Dermis microvascular lymphatic vessel endothelial cell (primary cell): Measurements from ENCODE around the gene SLC39A2. TPM values are rescaled to one million over a fixed set of nuclear protein-coding genes. Genes with fewer than 3 reads are reported as not detected.
"Not testable (repeated sequence)": the region's sequence is repeated elsewhere in the genome, so short reads cannot be mapped to it uniquely, and the experiment has no call there.

ENCODE experiments used
- DNase-seq, 2 donors: peaks; one replicate each; pipeline versions ENCODE4 v3.0.0 to v3.0.0-alpha.2; 2010; ENCODE audit warnings: low read depth in 2 of 2
- total RNA-seq: library from RNA; depleted of rRNA; stranded (reverse); fragments of >200 nt; gene quantifications from 2 replicates; pipeline ENCODE4 v1.2.1, GENCODE V29; 2014

Gene SLC39A2, protein sequence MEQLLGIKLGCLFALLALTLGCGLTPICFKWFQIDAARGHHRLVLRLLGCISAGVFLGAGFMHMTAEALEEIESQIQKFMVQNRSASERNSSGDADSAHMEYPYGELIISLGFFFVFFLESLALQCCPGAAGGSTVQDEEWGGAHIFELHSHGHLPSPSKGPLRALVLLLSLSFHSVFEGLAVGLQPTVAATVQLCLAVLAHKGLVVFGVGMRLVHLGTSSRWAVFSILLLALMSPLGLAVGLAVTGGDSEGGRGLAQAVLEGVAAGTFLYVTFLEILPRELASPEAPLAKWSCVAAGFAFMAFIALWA
- total RNA-seq: not detected in 2 replicates

DNA sequence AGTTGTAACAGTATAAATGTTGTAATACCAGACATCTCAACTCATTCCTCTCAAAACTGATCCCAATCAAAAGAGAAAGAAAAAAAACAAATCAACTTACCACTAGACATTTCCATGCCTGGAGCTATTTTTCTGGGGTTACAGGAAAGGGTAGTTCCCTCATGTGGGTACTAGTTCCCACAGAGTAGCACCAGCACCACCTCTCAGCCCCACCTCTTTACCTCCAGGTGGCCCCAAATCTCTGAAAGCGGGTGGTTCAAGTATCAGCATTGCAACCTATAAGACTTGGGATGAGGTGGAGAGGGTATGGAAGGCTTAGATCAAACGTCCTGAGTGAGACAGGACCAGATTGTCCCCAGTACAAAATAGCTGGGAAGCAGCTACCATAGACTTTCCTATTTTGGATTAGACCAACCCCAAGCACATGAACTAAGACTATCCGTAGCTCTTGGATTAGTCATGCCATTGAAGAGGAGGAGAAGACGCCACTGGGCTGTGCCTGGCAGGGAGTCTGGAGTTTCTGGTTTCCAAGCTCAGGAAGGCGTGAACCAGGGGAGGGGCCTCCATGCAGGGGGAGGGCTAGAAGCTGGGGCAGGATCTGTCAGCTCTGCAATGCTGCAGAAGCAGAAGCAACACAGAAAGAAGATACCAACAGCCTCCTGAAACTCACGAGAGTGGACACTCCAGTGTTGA is at the start of gene SLC39A2:
Gene SLC39A2 (plus strand): TSS at position 620 of the 693 bp plus-strand sequence. CDS start 154 bp downstream, outside the sequence.
- DNase-seq: no peak

DNA sequence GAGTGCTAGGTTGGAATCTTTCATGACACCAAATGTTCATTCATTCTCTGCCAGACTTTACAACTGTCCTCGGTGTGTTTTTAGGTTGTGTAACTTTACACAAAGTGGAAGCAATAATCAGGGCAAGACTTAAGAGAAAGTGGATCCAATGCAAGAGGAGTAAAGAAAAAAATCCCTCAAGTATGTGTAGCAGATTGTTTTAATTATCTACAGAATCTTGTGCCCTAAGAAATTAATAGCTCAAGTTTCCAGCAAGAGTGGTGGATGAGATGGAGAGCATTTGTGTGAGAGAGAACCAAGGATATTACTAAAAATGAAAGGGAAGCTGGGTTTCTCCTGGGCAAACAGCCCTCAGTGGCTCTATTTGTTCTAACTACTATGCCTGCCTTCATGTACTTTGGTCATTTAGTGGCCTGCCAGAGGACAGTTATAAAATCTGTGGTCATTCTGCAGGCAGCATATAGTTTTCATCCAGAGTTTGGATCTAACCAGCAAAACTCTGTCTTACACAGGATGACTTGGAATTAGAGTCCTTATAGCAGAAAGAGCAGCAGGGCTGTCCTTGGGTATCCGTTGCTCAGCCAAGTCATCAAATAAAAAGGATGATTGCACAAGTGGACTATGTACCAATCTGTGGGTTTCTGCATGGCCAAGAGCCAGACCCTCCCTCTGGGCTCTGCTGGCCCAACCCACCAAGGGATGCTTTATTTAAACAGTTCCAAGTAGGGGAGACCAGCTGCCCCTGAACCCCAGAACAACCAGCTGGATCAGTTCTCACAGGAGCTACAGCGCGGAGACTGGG is 44.2 kb upstream of the SLC39A2 start, which contains the start of gene RNASE2:
Gene RNASE2 (plus strand): TSS at position 752 of the 802 bp plus-strand sequence. CDS start 285 bp downstream, outside the sequence.
- not testable (repeated sequence) for DNase-seq

DNA sequence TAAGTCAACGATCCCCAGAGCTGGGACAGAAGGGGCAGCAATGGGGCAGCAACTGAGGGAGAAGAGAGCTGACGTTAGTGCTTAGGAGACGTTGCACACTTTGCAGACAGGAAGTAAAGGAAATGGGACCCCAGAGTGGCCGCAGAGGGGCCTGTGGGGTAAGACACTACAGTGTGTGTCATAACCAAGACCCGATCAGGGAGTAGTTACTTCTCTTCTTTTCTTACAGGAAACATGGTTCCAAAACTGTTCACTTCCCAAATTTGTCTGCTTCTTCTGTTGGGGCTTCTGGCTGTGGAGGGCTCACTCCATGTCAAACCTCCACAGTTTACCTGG is 43.6 kb upstream of the SLC39A2 start:
- not testable (repeated sequence) for DNase-seq

DNA sequence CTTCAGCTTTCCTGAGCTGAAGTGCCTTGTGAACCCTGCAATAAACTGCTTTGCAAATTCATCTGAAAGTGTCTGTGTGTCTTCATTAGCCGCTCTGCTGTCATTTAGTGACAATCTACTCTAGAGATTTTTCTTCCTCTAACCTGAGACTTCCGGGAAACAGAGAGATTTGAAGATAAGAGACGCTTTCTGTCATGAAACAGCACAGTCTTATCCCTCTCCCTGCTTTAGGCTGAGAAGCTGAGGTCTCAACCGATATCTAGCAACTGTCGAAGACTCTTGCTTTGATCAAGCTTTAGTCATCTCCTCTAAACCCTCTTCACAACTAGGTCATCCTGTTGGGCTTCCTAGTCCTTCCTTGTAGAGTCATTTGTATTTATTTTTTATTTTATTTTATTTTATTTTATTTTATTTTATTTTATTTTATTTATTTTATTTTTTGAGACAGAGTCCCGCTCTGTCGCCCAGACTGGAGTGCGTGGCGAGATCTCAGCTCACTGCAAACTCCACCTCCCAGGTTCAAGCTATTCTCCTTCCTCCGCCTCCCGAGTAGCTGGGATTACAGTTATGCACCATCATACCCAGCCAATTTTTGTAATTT is 42.6 kb upstream of the SLC39A2 start:
- DNase-seq: no peak

DNA sequence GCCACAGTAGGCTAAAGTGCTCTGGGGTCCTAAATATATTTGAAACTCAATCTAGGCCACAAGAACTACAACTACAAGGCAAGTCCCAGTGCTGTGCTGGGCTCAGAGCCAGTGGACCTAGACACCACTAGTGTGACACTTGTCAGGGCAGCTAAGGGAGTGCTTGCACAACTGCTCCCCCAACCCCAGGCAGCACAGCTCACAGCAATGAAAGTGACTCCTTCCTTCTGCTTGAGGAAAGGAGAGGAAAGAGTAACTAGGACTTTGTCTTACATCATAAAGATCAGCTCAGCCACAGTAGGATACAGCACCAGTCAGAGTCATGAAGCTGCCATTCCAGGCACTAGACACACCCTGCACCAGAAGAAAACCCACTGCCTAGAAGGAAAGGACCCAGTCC is 40.1 kb upstream of the SLC39A2 start:
- not testable (repeated sequence) for DNase-seq

DNA sequence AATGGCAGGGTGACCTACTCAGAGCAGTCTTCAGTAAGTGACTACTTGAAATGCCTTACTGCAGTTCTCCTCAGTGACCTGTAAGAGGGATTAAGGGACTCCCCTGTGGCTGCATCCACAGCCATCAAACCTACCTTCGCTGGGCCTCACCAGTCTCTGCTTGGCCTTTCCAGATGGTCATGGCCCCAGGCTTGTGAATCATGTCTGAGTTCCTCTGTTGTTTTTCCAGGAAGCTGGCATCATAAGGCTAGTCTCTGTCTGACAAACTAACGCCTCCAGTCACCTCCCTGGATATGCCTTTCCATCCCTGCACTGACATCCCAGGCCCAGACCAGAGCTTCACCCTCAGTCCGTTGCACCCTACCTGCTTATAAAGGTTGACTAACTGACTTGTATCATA is 29.8 kb upstream of the SLC39A2 start:
- DNase-seq: no peak

DNA sequence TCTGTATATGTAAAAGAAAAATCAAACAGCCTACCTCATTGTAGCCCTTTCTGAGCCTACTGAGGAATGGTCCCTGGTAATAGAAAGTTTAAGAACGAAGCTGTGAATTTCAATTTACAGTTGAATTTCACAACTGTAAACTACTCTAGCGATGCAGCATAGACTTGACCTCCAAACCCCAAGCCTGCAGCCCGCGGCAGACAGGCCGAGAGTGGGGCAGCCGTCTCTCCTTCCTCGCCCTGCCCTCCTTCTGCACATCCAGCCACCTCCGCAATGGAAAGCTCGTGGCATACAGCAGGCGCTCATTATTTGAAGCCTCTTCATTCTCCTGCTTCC is 28.5 kb upstream of the SLC39A2 start:
- no peak for DNase-seq

DNA sequence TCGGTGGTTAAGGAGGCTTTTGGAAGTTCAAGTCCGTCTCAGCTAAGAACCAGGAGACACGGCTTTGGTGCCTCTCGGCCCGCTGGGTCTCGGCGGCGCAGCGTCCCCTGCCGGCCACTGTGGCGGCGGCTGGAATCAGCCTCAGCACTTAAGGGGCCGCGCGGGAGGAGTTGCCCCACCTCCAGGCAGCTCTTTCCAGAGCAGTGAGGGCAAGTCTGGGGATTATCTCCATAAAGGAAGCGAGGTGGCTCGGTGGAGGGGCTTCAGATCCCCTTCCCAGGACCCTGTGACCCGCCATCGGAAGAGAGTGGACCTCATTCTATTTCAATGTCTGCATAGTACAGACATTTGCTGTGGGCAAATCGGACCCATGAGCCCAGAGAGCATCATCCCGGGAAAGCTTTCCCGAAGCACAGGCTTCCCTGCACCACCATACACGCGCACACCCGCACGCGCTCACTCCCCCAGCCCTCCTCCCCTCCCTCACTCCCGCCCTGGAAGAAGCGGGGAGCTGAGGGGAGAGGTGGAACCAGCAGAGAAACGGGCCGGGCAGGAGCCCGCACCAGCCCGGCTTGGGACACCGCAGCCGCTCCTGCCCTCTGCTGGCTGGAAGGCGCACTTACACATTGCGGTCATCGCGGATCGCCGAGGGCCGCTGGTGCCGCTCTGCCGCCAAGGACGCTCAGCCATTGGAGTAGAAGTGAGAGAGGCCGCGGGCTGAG is 27.9 kb upstream of the SLC39A2 start:
- DNase-seq: peak; percentile 50 to 85

DNA sequence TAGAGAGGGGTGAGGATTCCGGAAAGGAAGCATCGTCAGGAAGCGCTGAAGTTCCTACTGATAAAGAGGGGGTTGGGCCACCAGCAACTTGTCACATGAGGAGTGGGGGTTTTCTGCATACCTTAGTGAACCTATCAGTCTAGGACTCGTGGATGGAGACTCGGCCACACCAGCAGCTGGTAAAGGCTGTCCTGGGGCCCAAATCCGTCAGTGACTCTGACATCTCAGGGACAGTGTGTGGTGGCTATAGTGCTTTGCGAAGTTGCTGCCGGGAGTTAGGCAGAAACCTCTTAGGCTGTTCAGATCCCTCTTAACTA is 27.4 kb upstream of the SLC39A2 start:
- no peak for DNase-seq

DNA sequence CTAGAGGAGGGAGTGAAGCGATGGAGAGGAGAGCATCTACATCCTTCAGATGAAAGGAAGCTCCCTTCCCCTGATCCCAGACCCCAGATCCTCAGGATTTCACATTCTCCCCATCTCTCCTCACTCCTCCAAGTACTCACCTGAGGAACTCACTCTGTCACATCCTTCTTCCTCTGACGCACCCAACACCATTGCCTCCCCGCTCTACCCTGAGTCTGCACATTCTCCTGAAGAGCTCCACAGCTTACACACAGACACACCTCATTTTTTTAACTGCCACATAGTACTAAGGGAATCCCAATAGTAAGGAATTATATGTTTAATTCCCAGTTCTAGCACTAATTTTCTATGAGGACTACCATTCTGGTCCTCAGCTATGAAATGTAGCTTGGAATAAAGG is 25.6 kb upstream of the SLC39A2 start:
- no peak for DNase-seq

DNA sequence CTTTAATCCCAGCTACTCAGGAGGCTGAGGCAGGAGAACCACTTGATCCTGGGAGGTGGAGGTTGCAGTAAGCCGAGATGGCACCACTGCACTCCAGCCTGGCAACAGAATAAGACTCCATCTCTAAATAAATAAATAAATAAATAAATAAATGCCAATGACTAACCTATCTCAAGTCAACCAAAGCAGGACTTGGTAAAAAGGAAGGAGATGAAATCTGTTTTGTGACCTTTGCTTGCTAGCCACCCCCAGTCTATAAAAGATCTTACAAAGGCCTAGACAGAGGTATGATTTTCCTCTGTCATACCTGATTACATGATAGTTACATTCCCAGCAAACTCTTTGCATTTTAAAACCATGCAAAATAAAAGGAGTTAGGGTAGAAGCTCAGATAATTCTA is 22.8 kb upstream of the SLC39A2 start:
- peak in 1 of 2 donors; percentile 79 for DNase-seq

DNA sequence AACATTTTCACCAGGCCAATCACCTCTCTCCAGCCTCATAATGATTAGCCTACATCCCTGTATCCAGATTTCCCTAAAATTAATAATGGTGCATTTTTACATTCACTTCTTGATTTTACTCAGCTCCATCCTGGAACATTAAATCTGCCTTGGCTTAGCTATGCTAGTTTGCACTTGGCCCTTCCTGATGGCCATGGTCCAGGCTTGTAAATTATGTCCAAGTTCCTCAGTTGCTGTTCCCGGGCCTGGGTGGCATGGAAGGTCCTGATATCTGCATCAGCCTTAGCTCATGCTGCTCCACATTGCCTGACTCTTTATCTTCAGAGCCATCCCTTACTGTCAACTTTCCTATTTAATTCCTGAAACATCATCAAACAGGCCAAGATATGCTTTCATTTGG is 20.4 kb upstream of the SLC39A2 start:
- DNase-seq: no peak

DNA sequence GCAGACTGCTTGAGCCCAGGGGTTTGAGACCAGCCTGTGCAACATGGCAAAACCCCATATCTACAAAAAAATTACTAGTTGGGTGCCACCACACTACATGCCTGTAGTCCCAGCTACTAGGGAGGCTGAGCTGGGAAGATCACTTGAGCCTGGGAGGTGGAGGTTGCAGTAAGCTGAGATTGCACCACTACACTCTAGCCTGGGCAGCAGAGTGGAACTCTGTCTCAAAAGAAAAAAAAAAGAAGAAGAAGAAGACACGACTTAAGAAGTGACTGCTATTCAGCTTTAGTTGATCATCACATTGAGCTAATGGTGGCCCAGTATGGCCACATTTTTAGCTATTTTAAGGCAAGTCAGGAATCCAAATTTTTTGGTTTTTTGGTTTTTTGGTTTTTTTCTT is 18.2 kb upstream of the SLC39A2 start:
- no peak for DNase-seq

DNA sequence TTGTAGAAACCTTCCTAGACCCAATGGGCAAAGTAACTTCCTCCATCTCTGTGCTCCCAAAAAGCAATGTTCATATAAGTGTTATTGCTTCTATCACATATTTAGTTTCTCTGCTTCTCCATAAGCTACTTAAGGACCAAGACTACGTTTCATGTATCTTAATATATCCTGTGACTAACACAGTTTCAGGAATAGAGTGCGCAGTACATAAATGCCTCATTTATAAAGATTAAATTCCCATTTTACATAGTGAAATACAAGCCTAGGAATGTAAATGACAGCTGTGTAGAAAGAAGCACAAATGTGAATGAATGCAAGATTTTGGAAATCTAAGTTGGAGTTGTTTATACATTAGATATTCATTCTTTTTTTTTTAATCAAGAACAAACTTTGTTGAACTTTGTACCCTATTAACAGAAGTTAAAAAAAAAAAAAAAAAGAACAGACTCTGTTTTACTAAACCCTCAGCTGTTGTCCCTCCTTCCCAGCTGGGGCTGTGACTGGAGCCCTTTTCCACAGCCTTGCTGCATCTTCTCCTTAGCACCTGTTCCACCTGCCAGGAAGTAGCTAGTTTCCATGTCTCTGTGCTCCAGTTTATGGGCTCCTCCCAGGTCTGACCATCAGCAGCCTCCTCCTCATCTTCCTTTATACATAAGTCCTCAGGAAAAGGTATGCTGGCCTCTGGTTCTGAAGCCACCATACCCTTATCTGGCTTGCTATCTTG is 16.3 kb upstream of the SLC39A2 start:
- DNase-seq: no peak

DNA sequence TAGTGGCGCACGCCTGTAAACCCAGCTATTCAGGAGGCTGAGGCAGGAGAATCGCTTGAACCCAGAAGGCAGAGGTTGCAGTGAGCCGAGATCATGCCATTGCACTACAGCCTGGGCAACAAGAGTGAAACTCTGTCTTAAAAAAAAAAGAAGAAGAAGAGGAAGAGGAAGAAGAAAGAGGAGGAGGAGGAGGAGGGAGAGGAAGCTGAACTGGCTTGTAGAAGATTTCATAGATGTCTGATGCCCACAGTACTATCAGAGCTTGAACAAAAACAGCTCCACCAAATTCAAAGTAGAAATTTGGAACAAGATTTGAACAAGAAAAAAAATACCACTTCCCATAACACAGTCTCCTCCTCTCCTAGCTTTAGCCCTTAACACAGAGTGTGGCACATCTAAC is 13.4 kb upstream of the SLC39A2 start:
- not testable (repeated sequence) for DNase-seq

DNA sequence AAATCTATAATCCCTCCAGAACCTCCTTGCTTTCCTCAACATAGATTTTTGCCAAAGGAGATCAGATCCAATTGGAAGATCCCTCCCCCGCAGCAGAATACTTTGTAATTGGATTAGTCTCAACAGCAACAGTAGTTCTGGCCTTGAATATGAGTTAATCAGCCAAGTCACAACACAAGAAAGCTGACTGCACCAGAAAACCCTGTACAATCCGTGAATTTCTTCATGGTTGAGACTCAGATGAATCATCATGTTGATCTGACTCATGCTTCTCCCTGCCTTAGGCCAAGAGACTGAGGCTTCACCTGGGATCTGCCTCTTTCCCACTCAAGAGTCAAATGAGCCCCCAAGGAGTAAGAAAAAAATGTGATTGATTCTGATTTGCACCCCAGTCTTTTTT is 12.3 kb upstream of the SLC39A2 start:
- peak in 1 of 2 donors; percentile 71 for DNase-seq

DNA sequence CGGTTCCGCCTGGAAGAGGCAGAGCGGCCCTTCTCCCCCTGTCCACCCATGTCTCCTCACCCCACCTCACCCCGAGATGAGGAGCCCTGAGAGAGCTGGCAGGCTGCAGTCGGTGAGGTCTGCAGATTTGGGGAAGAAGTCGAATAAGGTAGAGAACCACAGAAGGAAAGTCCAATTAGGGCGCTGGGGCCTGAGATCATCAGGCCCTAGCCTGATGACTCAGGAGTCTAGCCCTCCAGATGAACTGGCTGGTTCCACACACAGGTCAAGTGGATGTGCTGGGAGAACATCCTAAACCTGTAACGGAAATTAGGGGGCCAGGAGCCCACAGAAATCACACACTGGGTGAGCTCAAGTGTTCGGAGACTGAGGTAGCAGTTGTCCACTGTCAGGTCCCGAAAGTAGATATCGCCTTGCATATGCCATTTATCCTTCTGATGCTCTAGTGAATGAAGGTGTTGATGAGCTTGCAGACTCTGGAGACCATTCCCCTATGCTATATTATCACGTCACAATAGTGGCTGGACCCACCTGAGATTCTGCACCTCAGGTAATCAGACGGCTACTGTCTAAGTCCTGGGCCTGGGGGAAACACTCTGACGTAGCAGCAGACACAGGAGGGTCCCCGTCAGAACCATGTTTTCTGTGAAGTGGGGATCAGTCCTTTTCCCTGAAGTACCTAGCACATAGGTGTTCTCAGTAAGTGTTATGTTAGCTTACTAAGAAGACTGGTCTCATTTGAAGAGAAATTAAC is 10.2 kb upstream of the SLC39A2 start:
- no peak for DNase-seq

DNA sequence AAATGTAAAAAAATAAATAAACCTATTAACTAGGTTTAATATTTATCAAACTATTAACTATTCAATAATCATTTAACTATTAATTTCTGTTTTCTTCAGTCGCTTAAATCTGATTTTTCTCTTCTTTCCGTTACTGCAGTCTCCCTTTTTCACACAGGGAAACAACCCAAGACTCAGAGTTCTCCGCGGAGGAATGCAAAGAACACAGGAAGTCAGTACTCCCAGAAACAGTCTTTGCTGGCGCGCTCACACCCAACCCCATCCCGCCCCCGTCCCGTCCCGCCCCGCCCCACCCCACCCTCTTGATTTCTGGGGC is 9.7 kb upstream of the SLC39A2 start:
- no peak for DNase-seq

DNA sequence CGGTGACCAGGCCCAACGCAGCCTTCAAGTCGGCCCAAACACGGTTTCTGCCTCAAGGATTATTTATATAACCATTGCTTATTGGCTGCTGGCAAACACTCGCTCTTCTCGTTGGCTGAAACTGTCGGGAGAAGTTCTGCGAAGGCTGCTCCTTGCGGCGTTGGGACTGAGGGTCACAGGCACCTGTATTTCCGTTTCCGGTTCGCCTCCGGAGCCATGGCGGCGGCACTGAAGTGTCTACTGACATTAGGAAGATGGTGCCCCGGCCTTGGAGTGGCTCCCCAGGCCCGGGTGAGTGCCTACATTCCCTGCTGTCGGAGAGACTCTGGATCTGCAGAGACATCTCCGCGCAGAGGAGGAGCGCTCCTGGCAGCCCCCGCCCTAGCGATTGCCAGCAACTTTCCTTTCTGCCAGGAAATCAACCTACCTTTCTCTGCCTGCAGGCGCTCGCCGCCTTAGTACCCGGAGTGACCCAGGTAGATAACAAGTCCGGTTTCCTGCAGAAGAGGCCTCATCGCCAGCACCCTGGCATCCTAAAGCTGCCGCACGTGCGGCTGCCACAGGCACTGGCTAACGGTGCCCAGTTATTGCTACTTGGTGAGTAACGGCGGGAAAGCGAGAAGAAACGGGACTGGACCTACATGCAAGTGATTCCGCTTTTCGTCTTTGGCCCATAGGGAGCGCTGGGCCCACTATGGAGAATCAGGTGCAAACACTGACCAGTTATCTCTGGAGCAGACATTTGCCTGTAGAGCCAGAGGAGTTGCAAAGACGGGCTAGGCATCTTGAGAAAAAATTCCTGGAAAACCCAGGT is 9.1 kb upstream of the SLC39A2 start, which contains the start of gene METTL17:
Gene METTL17 (plus strand): TSS at position 194 of the 814 bp plus-strand sequence. CDS start 23 bp downstream, at position 217.
- DNase-seq: peak; percentile 46 to 90
